Panc1 (cell line): ENCODE measurements around the gene LRIT3. TPM values are rescaled to one million over a fixed set of nuclear protein-coding genes. Genes with fewer than 3 reads are reported as not detected.

ENCODE experiments used
- ATAC-seq: fragments of 200-7000 bp; cut with Tn5 transposase; 2 replicates; pipeline ENCODE4 v1.9.1; 2020; ENCODE audit warnings: mild to moderate bottlenecking, moderate library complexity
- BruUV-seq: library from RNA; stranded (reverse); fragments of 400-500 nt; replicated peaks from 2 replicates; lab custom pipeline; 2021; lab: Mats Ljungman, UMichigan
- CTCF ChIA-PET: fragments of 300-600 bp; sonication (Branson Sonifier 250); formaldehyde crosslinking; loops from one replicate; lab custom pipeline; 2022; ENCODE audit warnings: antibody characterized with exemption; lab: Charles Lee
- POLR2A ChIA-PET: fragments of 300-600 bp; sonication (Branson Sonifier 250); formaldehyde crosslinking; loops from one replicate; lab custom pipeline; 2022; ENCODE audit warnings: antibody characterized with exemption; lab: Charles Lee
- DNase-seq: peaks from one replicate; pipeline ENCODE4 v3.0.0-alpha.2; 2010; ENCODE audit warnings: low read depth, low spot score
- H3K27ac ChIP-seq: 2 replicates; pipeline ENCODE4 v1.5.1; 2011; ENCODE audit warnings: mild to moderate bottlenecking, low read length, inconsistent platforms
- H3K27me3 ChIP-seq: fragments of 200-500 bp; sonication (Bioruptor generic); 2 replicates; pipeline ENCODE4 v1.6.0; 2014; ENCODE audit warnings: low read length, inconsistent platforms; ENCODE audit not compliant: control insufficient read depth, insufficient read depth
- H3K36me3 ChIP-seq: fragments of 200-500 bp; sonication (Bioruptor generic); 2 replicates; pipeline ENCODE4 v1.5.1; 2014; ENCODE audit warnings: inconsistent platforms, mild to moderate bottlenecking, low read length, moderate library complexity; ENCODE audit not compliant: control insufficient read depth, insufficient read depth
- H3K4me1 ChIP-seq: 2 replicates; pipeline ENCODE4 v1.5.1; 2011; ENCODE audit warnings: inconsistent platforms, mild to moderate bottlenecking, low read length, moderate library complexity; ENCODE audit not compliant: control insufficient read depth, insufficient read depth
- H3K4me3 ChIP-seq, 2 experiments: 2 replicates each; pipeline ENCODE4 v1.5.1; 2011 to 2012; ENCODE audit warnings: low read depth in 2 of 2, low read length in 2 of 2, mild to moderate bottlenecking in 2 of 2, inconsistent platforms in 1 of 2, moderate library complexity in 1 of 2
- H3K9me3 ChIP-seq: fragments of 200-500 bp; sonication (Bioruptor generic); 2 replicates; pipeline ENCODE4 v1.5.1; 2014; ENCODE audit warnings: low read depth, mild to moderate bottlenecking, inconsistent platforms, low read length, moderate library complexity; ENCODE audit not compliant: control insufficient read depth, insufficient read depth
- POLR2AphosphoS5 ChIP-seq: IDR thresholded peaks from 2 replicates; pipeline ENCODE4 v1.6.1; 2012; ENCODE audit warnings: mild to moderate bottlenecking, low read depth, low read length, moderate library complexity
- SIN3A ChIP-seq: IDR thresholded peaks from 2 replicates; pipeline ENCODE4 v1.6.1; 2012; ENCODE audit warnings: low read depth, mild to moderate bottlenecking, low read length, moderate library complexity, borderline replicate concordance; ENCODE audit not compliant: insufficient read depth
- TCF7L2 ChIP-seq: IDR thresholded peaks from 2 replicates; pipeline ENCODE4 v1.6.1; 2011; ENCODE audit warnings: mild to moderate bottlenecking, low read depth, low read length, inconsistent platforms
- in situ Hi-C: cut with HindIII; loops from 2 replicates; pipeline ENCODE4 v1.10.0; 2016; ENCODE audit warnings: low sequenced_read_pairs, low pct_unique_long_range_greater_than_20kb
- intact Hi-C: fragments of 100-400 bp; cut with micrococcal nuclease; formaldehyde crosslinking; loops from one replicate; pipeline ENCODE4 v1.10.0; 2022; ENCODE audit not compliant: unreplicated experiment
- total RNA-seq: library from RNA; stranded (reverse); gene quantifications from one replicate; pipeline ENCODE4 v1.2.1, GENCODE V29; 2021; ENCODE audit not compliant: unreplicated experiment
- TF ChIP-seq, protein P1 (sequence below), 2 experiments: IDR thresholded peaks; 2 replicates each; pipeline ENCODE4 v1.6.1; 2011 to 2012; ENCODE audit warnings: low read depth in 2 of 2, control low read depth in 1 of 2, low read length in 1 of 2, mild to moderate bottlenecking in 1 of 2, moderate library complexity in 1 of 2; ENCODE audit not compliant: insufficient read depth in 1 of 2
- TF ChIP-seq, protein P2 (sequence below): fragments of 450-650 bp; IDR thresholded peaks from 2 replicates; pipeline ENCODE4 v1.5.1; 2017; ENCODE audit warnings: mild to moderate bottlenecking

Gene LRIT3
- total RNA-seq, 1 experiment from 2014 or later, result 0.05 TPM

DNA sequence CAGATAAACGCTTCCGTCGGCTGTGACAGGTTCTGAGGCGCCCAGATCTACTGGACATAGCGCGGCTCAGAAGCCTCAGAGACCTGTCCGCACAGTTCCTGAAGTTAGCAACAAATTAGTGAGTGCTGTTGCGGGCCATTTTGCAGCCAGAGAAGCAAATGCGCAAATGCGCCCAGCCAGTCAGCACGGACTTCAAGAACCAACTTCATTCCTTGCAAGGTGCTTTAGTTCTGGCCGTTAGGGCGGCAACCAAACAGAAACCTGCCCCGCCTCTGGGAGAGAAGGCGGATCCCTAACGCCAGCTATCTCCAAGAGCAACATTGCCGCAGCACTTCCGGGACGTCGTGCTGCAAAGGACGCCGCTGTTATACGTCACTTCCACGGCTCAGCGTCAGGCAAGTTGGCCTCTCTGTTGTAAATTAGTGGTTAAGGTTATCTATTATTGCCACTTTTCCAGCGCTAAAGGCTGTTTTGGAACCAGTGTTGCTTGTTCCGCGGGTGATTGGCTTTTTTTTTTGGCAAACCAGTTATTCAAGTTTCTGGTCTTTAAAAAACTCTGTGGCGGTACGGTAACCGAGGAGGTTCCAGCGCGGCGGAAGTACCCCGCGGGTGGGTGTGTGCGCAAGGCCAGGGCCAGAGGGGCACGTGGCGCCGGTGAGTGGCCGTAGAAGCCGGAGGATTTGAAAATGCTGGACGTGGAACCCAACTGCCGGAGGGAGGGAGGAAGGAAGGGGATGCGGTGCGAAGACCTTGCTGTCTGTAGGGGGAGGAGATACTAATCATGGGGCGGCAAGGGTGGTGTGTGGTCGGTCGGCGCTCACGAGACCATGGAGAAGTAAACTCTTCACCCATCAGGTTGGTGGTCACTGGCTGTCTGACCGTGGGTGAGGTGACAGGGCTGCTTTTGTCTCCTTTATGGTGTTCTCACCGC is 32.5 kb upstream of the LRIT3 start, which contains the start of gene GAR1:
TSS of gene GAR1 (plus strand) at position 612 of the 931 bp plus-strand sequence. CDS start 403 bp downstream, outside the sequence.
- H3K27ac ChIP-seq, result peak within 1 kb of the TSS; percentile 92
- intact Hi-C loops, result loop anchor here (10.0 kb wide), 1 partner anchor 391 kb away; no protein-coding TSS in a partner anchor
- TF ChIP-seq SIN3A (0 out of 2 replicates have a peak, but pooled peaks have one; percentile 34), POLR2AphosphoS5 (peak; percentile 53), TCF7L2 (peak; percentile 64)
- TF ChIP-seq, protein P1, sequence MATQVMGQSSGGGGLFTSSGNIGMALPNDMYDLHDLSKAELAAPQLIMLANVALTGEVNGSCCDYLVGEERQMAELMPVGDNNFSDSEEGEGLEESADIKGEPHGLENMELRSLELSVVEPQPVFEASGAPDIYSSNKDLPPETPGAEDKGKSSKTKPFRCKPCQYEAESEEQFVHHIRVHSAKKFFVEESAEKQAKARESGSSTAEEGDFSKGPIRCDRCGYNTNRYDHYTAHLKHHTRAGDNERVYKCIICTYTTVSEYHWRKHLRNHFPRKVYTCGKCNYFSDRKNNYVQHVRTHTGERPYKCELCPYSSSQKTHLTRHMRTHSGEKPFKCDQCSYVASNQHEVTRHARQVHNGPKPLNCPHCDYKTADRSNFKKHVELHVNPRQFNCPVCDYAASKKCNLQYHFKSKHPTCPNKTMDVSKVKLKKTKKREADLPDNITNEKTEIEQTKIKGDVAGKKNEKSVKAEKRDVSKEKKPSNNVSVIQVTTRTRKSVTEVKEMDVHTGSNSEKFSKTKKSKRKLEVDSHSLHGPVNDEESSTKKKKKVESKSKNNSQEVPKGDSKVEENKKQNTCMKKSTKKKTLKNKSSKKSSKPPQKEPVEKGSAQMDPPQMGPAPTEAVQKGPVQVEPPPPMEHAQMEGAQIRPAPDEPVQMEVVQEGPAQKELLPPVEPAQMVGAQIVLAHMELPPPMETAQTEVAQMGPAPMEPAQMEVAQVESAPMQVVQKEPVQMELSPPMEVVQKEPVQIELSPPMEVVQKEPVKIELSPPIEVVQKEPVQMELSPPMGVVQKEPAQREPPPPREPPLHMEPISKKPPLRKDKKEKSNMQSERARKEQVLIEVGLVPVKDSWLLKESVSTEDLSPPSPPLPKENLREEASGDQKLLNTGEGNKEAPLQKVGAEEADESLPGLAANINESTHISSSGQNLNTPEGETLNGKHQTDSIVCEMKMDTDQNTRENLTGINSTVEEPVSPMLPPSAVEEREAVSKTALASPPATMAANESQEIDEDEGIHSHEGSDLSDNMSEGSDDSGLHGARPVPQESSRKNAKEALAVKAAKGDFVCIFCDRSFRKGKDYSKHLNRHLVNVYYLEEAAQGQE (IDR thresholded peaks at IDR 0.05; ENCODE audit: insufficient read depth in 1 of 2, low read depth in 2 of 2, low read length in 1 of 2), result no peak
- TF ChIP-seq, protein P2, sequence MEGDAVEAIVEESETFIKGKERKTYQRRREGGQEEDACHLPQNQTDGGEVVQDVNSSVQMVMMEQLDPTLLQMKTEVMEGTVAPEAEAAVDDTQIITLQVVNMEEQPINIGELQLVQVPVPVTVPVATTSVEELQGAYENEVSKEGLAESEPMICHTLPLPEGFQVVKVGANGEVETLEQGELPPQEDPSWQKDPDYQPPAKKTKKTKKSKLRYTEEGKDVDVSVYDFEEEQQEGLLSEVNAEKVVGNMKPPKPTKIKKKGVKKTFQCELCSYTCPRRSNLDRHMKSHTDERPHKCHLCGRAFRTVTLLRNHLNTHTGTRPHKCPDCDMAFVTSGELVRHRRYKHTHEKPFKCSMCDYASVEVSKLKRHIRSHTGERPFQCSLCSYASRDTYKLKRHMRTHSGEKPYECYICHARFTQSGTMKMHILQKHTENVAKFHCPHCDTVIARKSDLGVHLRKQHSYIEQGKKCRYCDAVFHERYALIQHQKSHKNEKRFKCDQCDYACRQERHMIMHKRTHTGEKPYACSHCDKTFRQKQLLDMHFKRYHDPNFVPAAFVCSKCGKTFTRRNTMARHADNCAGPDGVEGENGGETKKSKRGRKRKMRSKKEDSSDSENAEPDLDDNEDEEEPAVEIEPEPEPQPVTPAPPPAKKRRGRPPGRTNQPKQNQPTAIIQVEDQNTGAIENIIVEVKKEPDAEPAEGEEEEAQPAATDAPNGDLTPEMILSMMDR, result no peak
- POLR2A ChIA-PET, result interaction anchor here (0.7 kb wide), 1 partner anchor 253 kb away, joined by 5 read pairs; no protein-coding TSS in a partner anchor
- peak within 1 kb of the TSS; percentile 97 to 99 for H3K4me3 ChIP-seq
- no peaks in the 10 kb centered on the region for H3K9me3 ChIP-seq
- no peaks in the 10 kb centered on the region for H3K27me3 ChIP-seq
- peaks cover 5% of the 10 kb centered on the region; the same call in 1 of the 2 replicates for H3K4me1 ChIP-seq
- H3K36me3 ChIP-seq, result peaks cover 16% of the 10 kb centered on the region
- peak; percentile 77 for DNase-seq
- in situ Hi-C loops, result no loop called here
- ATAC-seq, result peak; percentile 99
- CTCF ChIA-PET, result interaction anchor here (0.5 to 0.7 kb wide), 2 partner anchors 88 to 130 kb away, joined by 3 to 4 read pairs; no protein-coding TSS in a partner anchor
- TSS peak; percentile 87 for BruUV-seq

DNA sequence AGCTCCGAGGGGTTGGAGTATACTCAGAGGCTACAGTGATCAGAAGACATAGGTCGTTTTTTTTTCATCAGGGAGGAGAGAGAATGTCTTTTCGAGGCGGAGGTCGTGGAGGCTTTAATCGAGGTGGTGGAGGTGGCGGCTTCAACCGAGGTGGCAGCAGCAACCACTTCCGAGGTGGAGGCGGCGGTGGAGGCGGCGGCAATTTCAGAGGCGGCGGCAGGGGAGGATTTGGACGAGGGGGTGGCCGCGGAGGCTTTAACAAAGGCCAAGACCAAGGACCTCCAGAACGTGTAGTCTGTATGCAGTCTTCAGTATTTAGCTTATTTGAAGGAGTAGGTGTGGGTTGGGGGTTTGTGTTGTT is 31.8 kb upstream of the LRIT3 start:
- no peak for ATAC-seq
- in situ Hi-C loops (no loop called here), intact Hi-C loops (loop anchor here (10.0 kb wide), 1 partner anchor 391 kb away; no protein-coding TSS in a partner anchor)
- no peaks in the 10 kb centered on the region for H3K27me3 ChIP-seq
- H3K4me1 ChIP-seq, result peaks cover 5% of the 10 kb centered on the region; the same call in 1 of the 2 replicates
- peaks cover 16% of the 10 kb centered on the region for H3K36me3 ChIP-seq
- peak overlapping the region; percentile 92 for H3K27ac ChIP-seq
- no TSS peak for BruUV-seq
- DNase-seq, result no peak
- no peaks in the 10 kb centered on the region for H3K9me3 ChIP-seq
- POLR2A ChIA-PET, result interaction anchor here (0.7 kb wide), 1 partner anchor 1024 kb away, joined by 3 read pairs; no protein-coding TSS in a partner anchor
- H3K4me3 ChIP-seq, result peak overlapping the region; percentile 97 to 99
- CTCF ChIA-PET, result no interaction called here
- TF ChIP-seq POLR2AphosphoS5 (no peak), SIN3A (no peak), TCF7L2 (no peak)
- TF ChIP-seq, protein P1 (IDR thresholded peaks at IDR 0.05; ENCODE audit: insufficient read depth in 1 of 2, low read depth in 2 of 2, low read length in 1 of 2), result no peak
- TF ChIP-seq, protein P2, result no peak
